Ovary (tissue), 3 donors: ENCODE results near the gene PRICKLE2.

Experiments used
- POLR2A ChIP-seq: fragments of 450-650 bp; IDR thresholded peaks from one replicate; pipeline ENCODE4 v1.6.1; 2017; ENCODE audit warnings: antibody characterized with exemption, mild to moderate bottlenecking, moderate library complexity
- TF ChIP-seq, protein P1 (sequence below), 3 donors: fragments of 450-650 bp in 2 of 3; fragments of 200-600 bp in 1 of 3; IDR thresholded peaks; one replicate each; pipeline versions ENCODE4 v1.5.1 to v1.8.0; 2016 to 2022; ENCODE audit warnings: antibody characterized with exemption in 3 of 3, mild to moderate bottlenecking in 1 of 3
- donor health status: DM: no; HTN: no; CAD: no.

DNA sequence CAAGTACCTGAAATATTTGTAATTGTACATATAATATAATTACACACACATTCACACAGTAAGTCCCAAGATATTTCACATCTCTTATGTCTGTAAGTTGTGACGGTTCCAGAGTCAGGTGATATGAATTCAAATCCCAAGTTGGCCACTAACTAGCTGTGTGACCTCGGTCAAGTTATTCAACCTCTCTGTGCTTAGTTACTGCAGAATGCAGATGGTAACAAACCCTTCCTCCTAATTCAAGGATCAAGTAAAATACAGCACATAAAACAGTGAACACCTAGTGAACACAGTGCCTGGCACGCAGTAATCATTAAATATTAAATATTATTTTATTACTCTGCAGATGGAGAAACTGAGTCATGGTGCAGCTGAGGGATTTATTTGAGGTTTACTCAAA, 6.9 kb downstream of the PRICKLE2 start:
- TF ChIP-seq, protein P1, sequence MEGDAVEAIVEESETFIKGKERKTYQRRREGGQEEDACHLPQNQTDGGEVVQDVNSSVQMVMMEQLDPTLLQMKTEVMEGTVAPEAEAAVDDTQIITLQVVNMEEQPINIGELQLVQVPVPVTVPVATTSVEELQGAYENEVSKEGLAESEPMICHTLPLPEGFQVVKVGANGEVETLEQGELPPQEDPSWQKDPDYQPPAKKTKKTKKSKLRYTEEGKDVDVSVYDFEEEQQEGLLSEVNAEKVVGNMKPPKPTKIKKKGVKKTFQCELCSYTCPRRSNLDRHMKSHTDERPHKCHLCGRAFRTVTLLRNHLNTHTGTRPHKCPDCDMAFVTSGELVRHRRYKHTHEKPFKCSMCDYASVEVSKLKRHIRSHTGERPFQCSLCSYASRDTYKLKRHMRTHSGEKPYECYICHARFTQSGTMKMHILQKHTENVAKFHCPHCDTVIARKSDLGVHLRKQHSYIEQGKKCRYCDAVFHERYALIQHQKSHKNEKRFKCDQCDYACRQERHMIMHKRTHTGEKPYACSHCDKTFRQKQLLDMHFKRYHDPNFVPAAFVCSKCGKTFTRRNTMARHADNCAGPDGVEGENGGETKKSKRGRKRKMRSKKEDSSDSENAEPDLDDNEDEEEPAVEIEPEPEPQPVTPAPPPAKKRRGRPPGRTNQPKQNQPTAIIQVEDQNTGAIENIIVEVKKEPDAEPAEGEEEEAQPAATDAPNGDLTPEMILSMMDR (IDR thresholded peaks at IDR 0.05), result no peak
- TF ChIP-seq POLR2A, result no peak
